Stimulated activated CD4-positive, alpha-beta T cell treated with anti-CD3 and anti-CD28 coated beads, Interleukin-2, amount 100 ng/mL, for 4 hours (primary cell): Measurements from ENCODE around the gene GRK1.

Experiments
- DNase-seq: peaks from one replicate; pipeline ENCODE4 v3.0.0-alpha.2; 2020; ENCODE audit warnings: low read depth

The GRK1 gene

DNA sequence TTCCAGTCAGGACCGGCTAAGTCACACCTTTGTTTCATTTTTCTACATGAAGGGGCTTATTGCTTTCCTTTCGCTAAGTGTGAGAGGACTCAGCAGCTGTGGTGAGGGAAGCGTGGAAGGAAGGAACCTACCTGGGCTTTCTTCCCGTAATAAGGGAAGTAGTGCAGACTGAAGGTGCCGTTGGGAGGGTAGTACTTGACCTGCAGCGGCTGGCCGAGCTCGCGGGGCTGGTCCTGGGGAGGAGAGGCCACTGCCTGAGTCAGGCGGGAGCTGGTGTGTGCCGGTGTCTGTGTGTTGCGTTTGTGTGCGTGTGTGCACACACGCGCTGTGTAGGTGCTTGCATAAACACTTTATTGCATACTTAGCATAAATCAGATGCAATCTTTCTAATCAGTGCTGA is 16.7 kb upstream of the GRK1 start:
- no peak for DNase-seq

DNA sequence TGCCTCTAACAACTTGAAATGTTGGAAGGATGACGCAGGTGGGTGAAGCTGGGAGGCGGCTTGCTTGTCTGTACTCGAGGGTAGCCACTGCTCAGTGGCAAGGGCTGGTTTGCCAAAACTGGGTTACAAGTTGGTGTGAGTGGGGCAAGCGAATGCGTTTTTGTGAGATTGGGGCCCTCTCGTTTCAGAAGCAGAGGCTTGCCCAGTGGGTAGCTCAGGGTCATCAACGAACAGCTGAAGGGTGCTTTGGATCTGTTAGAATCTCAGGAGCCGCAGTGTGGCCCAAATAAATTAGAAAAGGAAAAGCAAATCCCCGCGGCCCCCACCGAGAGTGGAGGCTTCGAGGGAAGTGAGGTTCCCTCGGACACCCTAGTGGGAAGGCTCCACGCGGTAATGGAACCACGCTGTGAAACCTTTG is 16.3 kb upstream of the GRK1 start:
- DNase-seq = no peak

DNA sequence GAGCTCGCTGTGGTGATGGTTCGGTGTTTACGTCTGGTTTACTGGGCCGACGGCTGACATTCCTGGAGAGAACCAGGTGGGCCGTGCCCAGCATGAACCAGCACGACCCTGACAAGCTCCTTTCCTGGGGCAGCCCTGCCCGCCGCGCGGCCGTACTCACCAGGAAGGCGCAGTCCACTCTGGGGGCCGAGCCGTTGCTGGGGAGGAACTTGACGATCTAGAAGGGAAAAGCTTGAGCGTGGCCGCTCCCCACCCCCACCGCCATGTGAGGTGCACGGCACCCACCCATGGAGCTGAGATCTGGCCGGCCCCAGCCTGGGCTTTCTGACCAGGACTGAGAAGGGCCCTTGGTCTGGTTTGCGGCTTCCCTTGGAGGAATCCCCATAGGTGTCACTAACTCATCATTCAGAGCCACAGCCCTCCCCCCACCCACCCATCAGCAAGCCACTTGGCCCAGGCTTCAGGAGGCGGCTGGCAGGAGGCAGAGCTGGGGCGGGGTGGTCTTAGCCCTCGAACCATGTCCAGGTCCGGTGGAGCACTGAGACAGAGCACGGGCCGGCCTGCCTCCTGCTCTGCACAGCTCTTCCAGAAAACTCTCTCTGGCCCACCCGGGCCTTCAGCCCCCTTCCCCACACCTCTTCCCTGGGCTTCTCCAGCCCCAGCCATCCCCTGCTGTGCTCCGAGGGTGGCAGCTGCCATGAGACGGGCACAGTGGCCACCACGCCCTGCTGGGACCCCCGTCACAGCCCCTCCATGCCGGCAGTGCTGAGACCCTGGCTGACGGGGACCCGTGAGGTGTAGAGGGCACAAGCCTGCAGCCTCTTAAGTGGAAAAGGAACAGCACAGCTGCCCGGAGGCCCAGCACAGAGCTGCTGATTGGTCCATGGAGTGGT is 15.3 kb upstream of the GRK1 start:
- DNase-seq = no peak

DNA sequence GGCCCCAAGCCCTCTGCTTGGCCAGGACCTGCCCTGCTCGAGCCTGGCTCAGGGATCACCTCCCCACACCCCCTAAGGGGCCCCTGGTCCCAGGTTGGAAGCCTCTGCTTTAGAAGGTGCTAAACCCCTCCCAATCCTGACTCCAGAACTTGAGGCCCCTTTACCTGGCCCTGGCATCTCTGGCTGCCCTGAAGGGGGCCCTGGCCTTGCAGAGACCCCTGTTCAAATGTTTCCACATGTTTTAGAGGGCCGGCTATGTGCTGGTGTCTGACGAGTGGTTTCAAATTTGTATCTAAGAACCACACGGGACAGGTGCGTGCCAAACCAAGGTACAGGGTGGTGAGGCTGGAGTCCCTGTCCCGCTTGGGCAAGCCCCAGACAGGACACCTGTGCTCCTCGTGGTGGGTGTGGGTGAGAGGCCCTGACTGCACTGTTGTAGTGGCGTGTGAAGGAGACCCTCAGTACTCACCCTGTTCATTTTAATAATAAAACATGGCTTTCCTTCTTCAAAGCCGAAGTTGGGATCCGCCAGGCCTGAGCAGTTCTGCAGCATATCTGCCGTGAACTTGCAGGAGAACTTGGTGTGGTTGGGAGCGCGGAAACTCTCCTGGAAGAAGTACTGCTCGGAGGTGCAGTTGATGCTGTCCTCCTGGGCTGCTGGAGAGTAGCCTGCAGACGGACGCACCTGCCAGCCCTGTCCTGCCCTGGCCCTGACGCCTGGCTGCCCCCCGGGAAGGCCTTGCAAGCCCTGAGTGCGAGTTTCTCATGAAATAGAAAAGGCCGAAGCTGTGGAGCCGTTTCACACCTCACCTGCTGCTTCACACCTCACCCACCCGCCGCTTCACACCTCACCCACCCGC is 14.4 kb upstream of the GRK1 start:
- DNase-seq = no peak

DNA sequence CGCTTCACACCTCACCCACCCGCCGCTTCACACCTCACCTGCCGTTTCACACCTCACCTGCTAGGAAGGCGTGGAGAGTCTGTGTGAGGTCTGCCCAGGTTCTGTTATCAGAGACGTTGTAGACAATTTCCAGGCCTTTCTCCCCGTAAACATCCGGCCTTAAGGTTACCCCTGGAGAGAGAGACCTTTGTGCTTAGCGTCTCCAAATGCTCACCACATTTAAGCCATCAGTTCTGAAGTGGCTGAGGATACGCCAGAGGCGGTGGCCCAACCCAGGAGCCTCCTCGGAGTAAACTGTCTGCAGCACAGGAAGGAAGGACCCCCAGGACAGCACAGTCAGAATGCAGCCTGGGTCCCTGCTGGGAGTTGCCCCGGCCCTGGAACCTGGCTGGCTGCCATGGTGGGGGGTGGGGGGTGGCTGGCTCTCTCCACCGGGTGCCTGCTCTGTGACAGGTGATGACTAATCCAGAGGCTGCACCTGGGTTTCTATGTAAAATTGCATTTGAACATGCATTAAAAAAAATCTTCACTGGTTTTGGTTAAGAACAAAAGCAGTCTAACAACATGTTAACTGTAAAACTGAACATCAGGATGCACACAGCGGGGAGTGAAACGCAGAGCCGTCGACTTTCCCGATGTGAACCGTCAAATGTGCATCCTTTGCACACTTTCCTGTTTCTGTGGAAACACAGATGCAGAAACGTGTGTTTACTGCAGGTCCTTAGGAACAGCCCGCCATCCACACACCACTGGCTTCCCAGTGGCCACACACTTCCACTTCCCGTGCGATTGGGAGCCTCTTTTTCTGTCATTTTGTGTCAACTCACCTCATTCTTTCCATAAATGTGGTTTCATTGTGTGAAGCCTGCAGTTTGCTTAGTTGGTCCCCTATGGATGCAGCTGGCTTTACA is 13.5 kb upstream of the GRK1 start:
- no peak for DNase-seq

DNA sequence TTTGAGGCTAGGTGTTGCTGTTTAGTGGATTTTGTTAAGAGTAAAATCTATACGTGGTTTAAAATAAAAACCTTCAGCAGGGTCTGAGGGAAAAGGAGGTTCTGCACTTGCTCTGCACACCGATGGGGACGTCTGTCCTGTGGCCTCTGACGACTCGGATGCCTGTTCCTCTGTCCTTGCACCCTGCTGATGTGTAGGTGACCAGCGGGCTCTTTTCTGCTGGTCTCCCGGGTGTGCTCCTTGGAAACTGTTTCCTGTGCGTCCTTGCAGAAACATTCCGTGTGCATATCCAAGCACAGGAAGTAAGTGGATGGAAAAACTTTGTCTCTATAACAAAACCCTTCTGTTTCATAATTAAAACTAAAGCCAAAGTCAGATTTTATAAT is 12.9 kb upstream of the GRK1 start:
- DNase-seq = no peak

DNA sequence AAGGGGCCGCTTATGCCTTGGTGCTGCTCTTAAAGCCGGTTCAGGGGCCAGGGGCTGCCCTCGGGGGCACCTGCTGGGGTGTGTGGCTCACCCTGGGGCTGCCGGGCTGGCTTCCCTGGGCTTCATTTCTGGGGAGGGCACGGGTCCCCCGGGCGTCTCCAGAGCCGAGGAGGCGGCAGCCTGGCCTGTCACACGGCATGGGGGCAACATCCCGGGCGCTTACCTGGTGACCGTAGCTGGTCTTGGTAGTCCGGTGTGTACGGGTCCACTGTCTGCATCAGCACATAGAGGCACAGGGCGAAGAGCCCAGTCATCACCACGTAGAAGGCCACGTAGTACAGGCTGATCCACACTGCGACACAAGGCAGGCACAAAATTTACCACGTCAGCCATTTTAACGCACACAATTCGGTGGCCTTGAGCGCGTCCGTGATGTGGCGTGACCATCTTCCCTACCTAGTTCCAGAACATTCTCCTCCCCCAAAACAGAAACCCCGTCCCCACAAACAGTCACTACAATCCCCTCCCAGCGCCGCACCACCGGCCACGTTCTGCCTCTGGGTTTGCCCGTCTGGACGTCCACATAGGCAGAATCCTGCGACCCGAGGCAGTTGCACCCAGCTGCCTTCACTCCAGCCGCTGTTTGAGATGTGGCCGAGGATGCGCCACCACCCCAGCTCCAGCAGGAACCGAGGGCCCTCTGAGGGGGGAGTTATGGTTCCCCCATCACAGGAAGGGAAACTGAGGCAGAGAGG is 12.3 kb upstream of the GRK1 start:
- DNase-seq = no peak

DNA sequence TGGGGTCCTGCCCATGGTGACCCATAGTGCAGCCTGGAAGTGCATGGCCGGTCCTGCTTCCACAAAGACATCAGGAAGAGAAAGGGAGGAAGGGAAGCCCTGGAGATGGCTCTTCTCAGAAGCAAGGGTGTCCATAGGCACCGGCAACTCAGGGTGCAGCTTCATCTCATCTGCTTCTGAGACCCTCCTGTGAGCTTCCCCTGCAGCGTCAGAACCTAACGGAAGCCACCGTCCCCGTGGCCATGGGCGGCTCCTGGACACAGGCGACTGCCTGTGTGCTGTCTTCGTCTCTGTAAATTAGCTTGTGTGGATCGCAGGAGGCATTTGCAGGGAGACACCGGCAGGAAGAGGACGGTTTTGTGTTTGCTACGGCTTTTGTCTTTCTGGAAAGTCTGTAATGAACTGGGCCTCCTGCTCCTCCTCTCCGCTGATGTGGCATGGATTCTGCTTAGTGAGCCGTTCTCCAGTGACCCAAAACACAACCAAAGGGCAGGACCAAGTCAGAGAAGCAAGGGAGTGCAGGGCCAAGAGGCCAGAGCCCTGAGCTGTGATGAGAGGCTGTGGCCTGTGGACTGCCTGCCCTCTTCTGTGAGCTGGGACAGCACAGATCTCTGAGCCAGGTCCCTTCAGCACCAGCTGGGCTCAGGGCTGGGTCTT is 11.5 kb upstream of the GRK1 start:
- DNase-seq = no peak

DNA sequence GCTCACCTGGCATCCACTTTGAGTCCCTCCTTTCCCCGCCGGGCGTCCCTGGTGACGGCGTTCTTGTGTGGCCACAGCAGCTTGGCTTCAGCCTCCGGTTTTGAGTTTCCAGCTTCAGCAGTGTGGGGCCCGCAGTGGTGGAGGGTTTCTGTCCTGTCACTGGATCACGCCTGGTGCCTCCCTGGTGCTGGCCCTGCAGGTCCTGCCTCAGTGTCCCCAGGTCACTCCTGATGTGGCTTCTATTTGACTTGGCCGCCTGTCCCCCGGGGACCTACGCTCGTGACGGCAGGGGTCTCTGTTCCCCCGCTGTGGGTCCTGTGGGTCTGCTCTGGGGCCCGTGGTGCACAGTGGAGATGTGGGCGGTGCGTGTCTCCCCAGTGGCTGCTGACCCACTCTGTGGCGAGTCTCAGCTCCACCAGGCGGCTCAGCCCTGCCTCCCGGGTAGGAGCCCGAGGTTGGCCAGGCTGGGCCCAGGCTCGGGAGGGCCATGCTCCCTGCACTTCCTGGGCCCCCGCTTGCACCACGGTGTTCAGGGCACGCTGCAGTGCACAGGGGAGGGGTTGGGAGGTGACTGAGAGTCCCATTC is 10.9 kb upstream of the GRK1 start:
- no peak for DNase-seq

DNA sequence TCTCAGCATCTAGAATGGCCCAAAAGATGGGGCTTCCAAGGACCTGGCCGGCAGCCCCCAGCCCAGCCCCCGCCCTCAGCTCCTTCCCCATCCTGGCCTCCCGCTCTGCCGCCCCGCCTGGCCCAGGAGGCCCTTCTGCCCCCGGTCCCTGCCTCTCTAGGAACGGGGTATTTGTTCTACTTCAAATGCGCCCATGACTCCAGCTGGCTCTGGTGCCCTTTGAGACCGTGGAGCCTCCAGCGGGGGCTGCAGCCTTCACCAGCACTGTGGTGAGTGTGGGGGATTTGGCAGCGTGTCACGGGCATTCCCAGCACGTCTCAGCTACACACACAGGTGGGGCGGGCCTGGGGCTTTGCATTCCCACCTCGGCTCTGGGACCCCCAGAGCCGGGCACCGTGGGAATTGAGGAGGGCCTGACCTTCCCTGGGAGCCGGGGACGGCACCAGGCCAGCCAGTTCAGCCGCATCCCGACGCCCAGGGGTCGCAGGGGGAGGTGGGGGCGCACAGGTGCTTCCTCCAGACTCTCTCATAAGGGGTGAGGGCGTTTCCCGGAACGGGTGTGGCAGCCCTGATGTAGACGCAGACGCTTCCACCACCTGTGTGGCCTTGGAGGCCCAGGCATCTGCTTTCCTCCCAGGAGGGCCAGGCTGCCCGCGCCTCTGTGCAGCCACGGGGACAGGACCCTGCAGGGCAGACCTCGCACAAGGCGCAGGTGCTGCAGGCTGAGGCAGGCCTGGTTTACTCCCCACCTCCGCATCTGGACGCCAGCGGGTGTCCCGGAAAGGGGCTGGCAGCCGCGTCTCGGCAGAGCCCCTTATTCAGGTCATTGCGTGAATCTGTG is 10.0 kb upstream of the GRK1 start:
- no peak for DNase-seq

DNA sequence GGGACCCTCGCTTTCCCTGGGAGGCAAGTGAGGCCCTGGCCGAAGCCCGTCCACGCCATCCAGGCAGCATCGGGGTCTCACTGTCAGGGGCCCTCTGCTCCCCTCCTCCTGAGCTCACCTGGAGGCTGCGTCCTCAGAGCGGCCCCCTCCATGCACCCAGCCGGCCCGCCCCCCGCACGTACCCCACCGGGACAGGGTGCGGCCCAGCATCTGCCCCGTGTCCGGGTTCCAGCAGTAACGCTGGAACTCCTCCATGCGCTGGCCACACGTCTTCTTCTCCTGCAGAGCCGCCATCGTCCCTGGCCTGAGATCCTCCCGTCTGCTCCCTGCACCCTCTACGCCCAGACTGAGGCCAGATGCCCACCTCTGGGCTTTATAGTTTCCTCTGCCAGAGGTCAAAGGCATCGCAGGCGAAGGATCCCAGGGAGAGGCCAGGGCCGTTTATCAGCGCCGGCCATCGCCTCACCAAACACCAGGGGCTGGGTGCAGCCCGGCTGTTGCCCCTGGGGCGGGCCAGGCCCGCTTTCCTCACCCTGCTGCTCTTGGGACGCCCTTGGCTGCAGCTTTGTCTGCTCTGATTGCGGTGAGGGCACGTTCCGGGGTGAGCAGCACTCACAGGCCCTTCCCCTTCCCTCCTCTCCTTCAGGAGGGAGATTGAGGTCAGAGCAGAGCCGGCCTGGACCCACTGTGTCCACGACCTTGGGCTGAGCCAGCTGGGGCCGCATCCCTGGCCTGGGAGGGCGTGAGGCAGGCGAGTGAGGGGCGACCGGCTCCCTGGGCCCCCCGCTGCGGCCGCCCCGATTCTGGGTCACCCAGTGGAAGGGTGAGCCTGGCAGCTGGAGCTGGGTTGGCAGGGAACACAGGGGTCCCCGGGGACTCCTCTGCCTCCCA is 8.9 kb upstream of the GRK1 start, which contains the start of gene ATP4B:
ATP4B (minus strand) TSS at position 348 of the 891 bp plus-strand sequence; CDS start at position 294, 54 bp downstream.
- no peak for DNase-seq

DNA sequence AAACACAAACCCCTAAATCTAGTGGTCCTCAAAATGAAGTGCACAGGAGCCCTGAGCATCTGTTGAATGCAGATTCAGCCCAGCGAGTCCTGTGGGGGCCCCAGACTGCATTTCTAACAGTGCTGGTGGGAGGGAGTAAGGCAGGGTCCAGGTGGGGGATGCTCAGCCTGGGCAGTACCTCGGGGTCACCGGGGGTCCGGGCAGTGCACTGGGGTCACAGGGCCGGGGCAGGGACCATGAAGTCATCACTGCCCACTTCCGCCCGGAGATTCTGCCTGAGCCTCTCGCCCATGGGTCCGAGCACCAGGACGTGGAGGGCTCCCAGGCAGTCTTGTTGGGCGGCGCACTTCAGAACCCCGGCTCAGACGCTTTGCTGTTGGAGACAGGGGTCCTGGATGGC is 8.2 kb upstream of the GRK1 start:
- no peak for DNase-seq

DNA sequence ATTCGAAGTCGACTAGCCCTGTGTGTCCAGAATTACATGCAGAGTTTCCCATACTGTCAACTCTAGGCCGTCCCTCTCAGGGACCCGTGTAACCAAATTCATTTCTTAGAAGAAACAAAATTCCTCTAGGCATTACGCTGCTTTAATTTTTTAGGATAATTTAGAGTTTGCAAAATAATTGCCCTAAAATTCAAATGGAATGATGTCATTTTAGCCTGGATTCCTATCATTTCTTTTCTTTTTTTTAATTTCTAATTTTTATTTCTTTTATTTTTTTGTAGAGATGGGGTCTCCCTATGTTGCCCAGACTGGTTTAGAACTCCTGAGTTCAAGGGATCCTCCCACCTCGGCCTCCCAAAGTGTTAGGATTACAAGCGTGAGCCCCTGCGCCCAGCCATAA is 7.7 kb upstream of the GRK1 start:
- DNase-seq = no peak

DNA sequence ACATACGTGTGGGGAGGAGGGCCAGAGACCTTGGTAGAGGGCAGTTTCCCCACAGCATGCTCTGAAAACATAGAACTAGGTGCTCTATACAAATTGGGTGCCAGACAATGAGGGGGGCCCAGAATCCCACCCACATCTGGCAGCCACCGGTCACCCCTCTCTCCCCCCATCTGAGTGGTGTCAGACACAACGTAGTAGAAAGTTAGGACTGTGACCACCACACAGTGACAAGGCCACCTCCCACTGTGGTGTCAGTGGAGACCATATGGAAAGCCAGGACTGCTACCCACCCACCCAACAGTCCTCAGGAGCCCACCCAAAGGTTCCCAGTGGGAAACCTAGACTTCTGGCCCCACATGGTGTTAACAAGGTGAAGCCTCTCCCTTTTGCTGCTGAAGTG is 7.0 kb upstream of the GRK1 start:
- no peak for DNase-seq

DNA sequence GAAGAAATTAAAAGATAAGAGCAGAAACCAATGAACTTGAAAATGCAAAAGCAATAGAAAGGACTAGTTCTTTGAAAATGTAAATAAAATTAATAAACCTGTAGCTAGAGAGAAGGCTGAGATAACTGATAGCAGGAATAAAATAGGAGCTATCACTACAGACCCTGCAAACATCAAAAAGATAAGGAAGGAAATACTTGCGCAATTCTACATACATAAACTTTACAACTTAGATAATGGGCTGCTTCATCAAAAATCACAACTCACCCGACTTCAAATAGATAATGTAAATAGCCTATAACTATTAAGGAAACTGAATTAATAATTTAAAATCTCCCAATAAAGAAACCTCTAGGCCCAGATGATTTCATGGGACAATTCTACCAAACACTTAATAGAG is 5.5 kb upstream of the GRK1 start:
- no peak for DNase-seq

DNA sequence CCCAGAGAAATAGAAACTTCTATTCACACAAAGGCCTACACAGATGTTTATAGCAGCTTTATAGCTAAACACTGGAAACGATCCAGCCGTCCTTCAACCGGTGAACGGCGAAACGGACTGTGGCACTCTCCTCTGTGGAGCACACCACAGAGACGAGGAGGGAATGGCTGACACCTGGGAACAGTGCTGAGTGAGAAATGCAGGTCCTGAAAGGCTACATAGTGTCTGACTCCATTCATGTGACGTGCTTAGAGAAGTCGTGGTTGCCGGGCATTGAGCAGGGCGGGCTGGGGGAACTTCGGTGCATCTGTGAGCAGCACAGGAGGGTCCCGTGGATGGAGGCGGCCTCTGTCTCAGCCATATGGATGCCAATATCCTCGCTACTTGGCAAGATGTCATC is 3.1 kb upstream of the GRK1 start:
- no peak for DNase-seq

DNA sequence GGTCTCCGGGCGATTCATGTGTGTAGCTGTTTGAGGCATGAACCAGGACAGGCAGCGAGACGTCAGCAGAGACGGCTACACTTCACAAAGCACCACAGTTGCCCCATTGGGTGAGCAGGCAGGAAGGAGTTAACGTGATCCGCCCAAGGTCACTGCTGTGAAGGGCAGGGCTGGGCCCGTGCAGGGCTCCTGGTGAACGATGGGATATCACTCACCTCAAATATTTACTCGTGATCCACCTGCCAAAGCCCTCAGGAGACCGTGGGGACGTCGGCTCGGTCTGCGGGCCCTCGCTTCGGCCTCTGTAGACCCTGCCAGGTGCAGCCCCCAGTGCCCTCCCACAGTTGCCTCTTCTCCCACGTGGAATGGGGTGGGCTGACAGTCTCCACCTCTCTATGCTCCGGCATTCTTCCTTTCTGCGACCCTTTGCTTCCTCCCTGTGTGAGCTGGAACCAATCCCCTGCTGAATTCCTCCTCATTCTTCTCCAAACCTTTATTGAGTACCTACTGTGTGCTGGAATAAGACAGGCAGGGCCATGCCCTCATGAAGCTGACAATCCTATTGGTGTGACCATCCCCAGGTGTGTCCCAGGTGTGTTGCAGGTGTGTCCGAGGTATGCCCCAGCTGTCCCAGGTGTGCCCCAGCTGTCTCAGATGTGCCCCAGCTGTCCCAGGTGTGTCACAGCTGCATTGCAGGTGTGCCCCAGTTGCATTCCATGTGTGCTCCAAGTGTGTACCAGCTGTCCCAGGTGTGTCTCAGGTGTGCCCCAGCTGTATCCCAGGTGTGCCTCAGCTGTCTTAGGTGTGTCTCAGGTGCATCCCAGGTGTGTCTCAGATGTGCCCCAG is 2.0 kb upstream of the GRK1 start:
- no peak for DNase-seq
